Pancreas (tissue), 10 donors: ENCODE results near the gene LYPD1. TPM values are rescaled to one million over a fixed set of nuclear protein-coding genes. Genes with fewer than 3 reads are reported as not detected.

ENCODE experiments used
- ATAC-seq, 4 donors: fragments of 200-7000 bp; cut with Tn5 transposase; one replicate each; pipeline versions ENCODE4 v1.8.0 to v1.9.1; 2020; ENCODE audit warnings: mild to moderate bottlenecking in 4 of 4, moderate library complexity in 4 of 4
- DNase-seq, 6 donors: peaks; one replicate each; pipeline ENCODE4 v3.0.0-alpha.2; 2020
- FAIRE-seq: peaks from 2 replicates; lab custom pipeline; 2012; peaks lifted over from hg19 to GRCh38; lab: Jason Lieb, UNC
- H3K27ac ChIP-seq, 4 donors: fragments of 200-600 bp; sonication (generic); 1 replicate in 3 of 4; 2 replicates in 1 of 4; pipeline versions ENCODE4 v1.5.0 to v1.8.0; 2020
- H3K27me3 ChIP-seq, 4 donors: fragments of 200-600 bp; one replicate each; pipeline ENCODE4 v1.8.0; 2021
- H3K36me3 ChIP-seq, 3 donors: fragments of 200-600 bp; sonication (generic) in 1 of 3; one replicate each; pipeline versions ENCODE4 v1.5.0 to v1.8.0; 2020 to 2021
- H3K4me1 ChIP-seq, 3 donors: fragments of 200-600 bp; one replicate each; pipeline ENCODE4 v1.8.0; 2021
- H3K4me3 ChIP-seq, 4 donors: fragments of 200-600 bp; sonication (generic) in 2 of 4; one replicate each; pipeline versions ENCODE4 v1.5.0 to v1.8.0; 2020 to 2021
- H3K9me3 ChIP-seq, 4 donors: fragments of 200-600 bp; one replicate each; pipeline ENCODE4 v1.8.0; 2021
- CTCF ChIP-seq, 4 donors: fragments of 200-600 bp; sonication (generic) in 3 of 4; IDR thresholded peaks; one replicate each; pipeline versions ENCODE4 v1.5.0 to v1.8.0; 2021; ENCODE audit warnings: antibody characterized with exemption in 4 of 4
- WGBS, 2 donors: extraction: QIAGEN DNeasy Blood & Tissue Kit; methylation state at CpG; one replicate each; pipeline ENCODE4 v1.1.7; 2013; 5-methylcytosine and 5-hydroxymethylcytosine counted together
- intact Hi-C, 3 donors: fragments of 100-400 bp; cut with DNase I; formaldehyde crosslinking; loops; one replicate each; pipeline versions ENCODE4 v1.11.1 to v1.14.2; 2022
- polyA plus RNA-seq, 2 donors: library from polyadenylated mRNA; stranded (reverse); fragments of 200-250 nt; gene quantifications; one replicate each; pipeline ENCODE4 v1.2.3, GENCODE V29; 2013
- total RNA-seq, 6 donors: library from RNA; stranded (reverse); fragmentation: NEBNext Ultra II Directional in 4 of 6; extraction: Animal tissue kit (Norgen Biotek cat#: 25700) in 4 of 6; gene quantifications; one replicate each; pipeline versions ENCODE4 v1.2.1 to v1.2.4, GENCODE V29; 2021 to 2023
- donor health status: healthy with polysubstance abuse.
- donor health status: DM: no; HTN: no; CAD: no; lungs with moderate emphysema.
- donor health status: DM: no; HTN: no; CAD: no.
- donor health status: control.
- donor health status: control.
- donor health status: Bipolar disorder and iron deficiency.
- donor health status: DM: yes; HTN: yes; CAD: no.
- donor health status: DM: no; HTN: no; CAD: no.
- donor health status: DM: no; HTN: no; CAD: no.
- donor health status: DM: yes; HTN: yes; CAD: no.

LYPD1 gene
- total and polyA plus RNA-seq, 8 donors: 1.1 to 20.5 (median 4.1) TPM

DNA sequence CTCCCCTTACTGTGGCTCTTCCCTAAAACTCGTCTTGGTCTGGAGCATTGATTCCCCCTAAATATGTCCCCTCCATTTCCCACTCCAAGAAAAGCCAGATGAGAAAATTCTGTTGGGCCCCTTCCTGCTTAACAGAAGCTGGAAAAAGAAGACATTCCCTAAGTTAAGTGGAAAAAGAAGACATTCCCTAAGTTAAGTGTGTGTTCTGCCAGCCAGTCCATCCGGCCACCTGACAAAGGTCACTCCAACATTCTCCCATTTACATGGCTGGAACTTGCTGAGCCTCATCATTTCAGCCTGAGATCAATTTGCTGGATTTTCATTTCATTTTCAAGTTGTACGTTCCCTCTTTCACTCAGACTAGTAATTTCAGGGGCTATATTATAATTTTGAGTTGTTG lies 52.0 kb downstream of the LYPD1 start:
- FAIRE-seq: no peak
- no peaks in the 10 kb centered on the region for H3K27me3 ChIP-seq
- intact Hi-C loops: no loop called here
- 41 to 49% methylated on average over 3 of the region's 3 CpGs for WGBS, 2 donors
- no peak for DNase-seq
- peaks cover 13 to 20% (median 17%) of the 10 kb centered on the region in 3 donors for H3K4me1 ChIP-seq
- H3K36me3 ChIP-seq: no peaks in the 10 kb centered on the region
- no peak overlapping the region for H3K4me3 ChIP-seq
- no peak overlapping the region for H3K27ac ChIP-seq
- TF ChIP-seq CTCF (IDR thresholded peaks at IDR 0.05): no peak
- ATAC-seq: no peak
- no peaks in the 10 kb centered on the region for H3K9me3 ChIP-seq

GRCh38 chr2:132615329-132616085 lies 54.5 kb downstream of the LYPD1 start:
- H3K9me3 ChIP-seq: no peaks in the 10 kb centered on the region
- no peak for ATAC-seq
- 66 to 70% methylated on average over 5 of the region's 5 CpGs for WGBS, 2 donors
- FAIRE-seq: no peak
- intact Hi-C loops: no loop called here
- H3K4me1 ChIP-seq: peaks cover 6 to 13% (median 12%) of the 10 kb centered on the region in 3 donors
- no peak overlapping the region for H3K4me3 ChIP-seq
- H3K27me3 ChIP-seq: no peaks in the 10 kb centered on the region
- no peaks in the 10 kb centered on the region for H3K36me3 ChIP-seq
- DNase-seq: no peak
- H3K27ac ChIP-seq: peak overlapping the region in 3 of 4 donors; percentile 7 to 33 (median 18)
- no peak for TF ChIP-seq CTCF (IDR thresholded peaks at IDR 0.05)

DNA sequence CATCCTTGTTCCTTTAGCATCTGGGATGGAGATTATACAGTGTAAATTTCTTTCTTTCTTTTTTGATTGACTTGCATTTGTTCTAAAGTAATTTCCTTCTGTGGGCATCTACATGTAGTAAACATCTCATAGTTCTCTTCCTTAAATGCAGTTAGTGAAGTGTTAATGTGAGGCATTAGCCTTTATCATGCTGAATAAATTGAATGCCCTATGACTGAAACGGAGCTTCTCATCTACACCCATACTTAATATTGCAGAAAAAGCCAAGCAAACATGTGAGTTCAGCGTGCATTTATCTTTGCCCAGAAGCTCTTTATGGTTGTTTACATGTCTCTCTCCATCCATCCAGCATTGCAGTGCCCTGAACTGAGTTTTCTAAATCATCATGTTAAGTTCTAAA lies 58.3 kb downstream of the LYPD1 start:
- WGBS, 2 donors: 58 to 59% methylated on average over 2 of the region's 2 CpGs
- Histone ChIP-seq H3K27ac (no peak overlapping the region), H3K4me3 (no peak overlapping the region)

DNA sequence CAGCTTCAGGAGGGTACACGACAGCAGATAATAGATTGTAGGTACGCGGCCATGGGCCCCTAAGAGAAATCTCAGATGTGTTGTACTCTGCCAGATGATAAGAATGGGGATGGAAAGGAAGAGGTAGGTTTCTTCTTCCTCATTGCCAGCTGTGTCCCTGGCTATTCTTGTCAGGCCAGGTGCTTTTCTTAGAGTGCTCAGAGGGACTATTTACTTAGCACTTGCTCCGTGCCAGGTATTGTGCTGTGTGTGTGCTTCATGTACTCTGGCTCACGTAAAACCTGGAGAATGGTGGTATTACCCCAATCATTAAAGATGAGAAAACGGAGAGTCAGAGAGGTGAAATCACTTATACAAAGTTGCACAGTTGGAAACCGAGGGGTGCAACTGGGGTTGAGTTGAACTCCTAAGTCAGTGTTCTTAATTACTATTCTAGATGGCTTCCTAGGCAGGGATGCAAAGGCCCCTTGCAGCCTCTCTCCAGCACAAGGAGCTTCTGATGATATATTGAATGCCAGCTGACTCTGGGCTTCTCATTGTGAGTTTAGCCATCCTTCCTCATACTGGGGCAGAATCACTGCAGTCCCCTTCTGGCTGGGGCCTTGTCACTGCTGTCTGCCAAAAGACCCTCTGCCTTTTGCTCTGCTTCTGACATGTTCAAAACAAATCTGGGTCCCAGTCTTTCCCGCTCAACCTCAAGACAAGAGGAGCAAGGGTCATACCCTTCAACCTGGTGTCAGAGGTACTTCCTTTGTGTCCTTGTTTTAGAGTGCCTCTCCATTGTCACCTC lies 60.7 kb downstream of the LYPD1 start:
- ATAC-seq (peak; percentile 82 to 96 (median 92)), DNase-seq (peak in 2 of 6 donors; percentile 25 to 31), FAIRE-seq (no peak)
- H3K9me3 ChIP-seq: no peaks in the 10 kb centered on the region
- intact Hi-C loops: no loop called here
- no peaks in the 10 kb centered on the region for H3K36me3 ChIP-seq
- peaks cover 4 to 15% (median 14%) of the 10 kb centered on the region in 3 donors for H3K4me1 ChIP-seq
- peak overlapping the region in 1 of 4 donors; percentile 23 for H3K27ac ChIP-seq
- 32 to 39% methylated on average over 8 of the region's 8 CpGs for WGBS, 2 donors
- no peak for TF ChIP-seq CTCF (IDR thresholded peaks at IDR 0.05)
- no peaks in the 10 kb centered on the region for H3K27me3 ChIP-seq
- no peak overlapping the region for H3K4me3 ChIP-seq

More for the DNA sequence above, 58.3 kb downstream of the LYPD1 start:
- peaks cover 4 to 17% (median 15%) of the 10 kb centered on the region in 3 donors for H3K4me1 ChIP-seq
- ATAC-seq (no peak), FAIRE-seq (no peak), DNase-seq (no peak)
- intact Hi-C loops: no loop called here
- no peaks in the 10 kb centered on the region for H3K27me3 ChIP-seq
- no peaks in the 10 kb centered on the region for H3K36me3 ChIP-seq
- H3K9me3 ChIP-seq: no peaks in the 10 kb centered on the region
- no peak for TF ChIP-seq CTCF (IDR thresholded peaks at IDR 0.05)
